ENCODE results near the gene GAA.

GAA gene
- long read RNA-seq, donor 1, partial matches to known transcripts: 5 of 5 reads
- long read RNA-seq, donor 1, other reads (novel, unspliced or antisense): 0 of 5 reads
- long read RNA-seq, donor 2, partial matches to known transcripts: 0 of 2 reads
- long read RNA-seq, donor 2, other reads (novel, unspliced or antisense): 0 of 2 reads
- long read RNA-seq, donor 3, partial matches to known transcripts: 7 of 14 reads
- long read RNA-seq, donor 3, other reads (novel, unspliced or antisense): 0 of 14 reads
- long read RNA-seq, donor 4, partial matches to known transcripts: 15 of 18 reads
- long read RNA-seq, donor 4, other reads (novel, unspliced or antisense): 0 of 18 reads
- long read RNA-seq, donor 5, partial matches to known transcripts: 0 of 6 reads
- long read RNA-seq, donor 5, other reads (novel, unspliced or antisense): 0 of 6 reads
- long read RNA-seq, donor 6, partial matches to known transcripts: 15 of 20 reads
- long read RNA-seq, donor 6, other reads (novel, unspliced or antisense): 0 of 20 reads
- long read RNA-seq, donor 7: 0 reads
- long read RNA-seq, donor 8, transcript GAA-202 (21 exons, 3,549 nt): major isoform, 5 of 18 reads
- long read RNA-seq, donor 8, partial matches to known transcripts: 8 of 18 reads
- long read RNA-seq, donor 8, other reads (novel, unspliced or antisense): 0 of 18 reads

DNA sequence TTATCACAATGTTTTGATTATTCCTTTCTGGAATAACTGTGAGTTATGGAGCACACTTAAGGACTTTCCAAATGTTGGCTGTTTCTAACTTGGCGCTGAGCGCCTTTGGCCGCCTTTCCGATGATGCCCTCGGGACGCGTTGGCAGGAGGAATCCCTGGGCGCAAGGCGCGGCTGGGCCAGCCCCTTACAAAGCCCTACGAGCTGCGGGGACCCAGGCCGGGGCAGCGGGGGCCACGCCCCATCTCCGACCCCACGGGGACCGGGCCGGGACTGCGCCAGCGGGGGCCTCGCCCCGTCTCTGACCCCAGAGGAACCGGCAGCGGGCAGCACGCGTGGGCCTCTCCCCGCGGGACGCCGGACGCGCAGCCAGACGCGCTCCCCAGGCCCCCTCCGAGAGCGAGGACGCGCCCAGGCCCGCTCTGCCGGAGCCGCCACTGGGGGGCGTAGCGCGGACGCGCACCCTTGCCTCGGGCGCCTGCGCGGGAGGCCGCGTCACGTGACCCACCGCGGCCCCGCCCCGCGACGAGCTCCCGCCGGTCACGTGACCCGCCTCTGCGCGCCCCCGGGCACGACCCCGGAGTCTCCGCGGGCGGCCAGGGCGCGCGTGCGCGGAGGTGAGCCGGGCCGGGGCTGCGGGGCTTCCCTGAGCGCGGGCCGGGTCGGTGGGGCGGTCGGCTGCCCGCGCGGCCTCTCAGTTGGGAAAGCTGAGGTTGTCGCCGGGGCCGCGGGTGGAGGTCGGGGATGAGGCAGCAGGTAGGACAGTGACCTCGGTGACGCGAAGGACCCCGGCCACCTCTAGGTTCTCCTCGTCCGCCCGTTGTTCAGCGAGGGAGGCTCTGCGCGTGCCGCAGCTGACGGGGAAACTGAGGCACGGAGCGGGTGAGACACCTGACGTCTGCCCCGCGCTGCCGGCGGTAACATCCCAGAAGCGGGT is at the start of gene GAA:
GAA (plus strand) TSS at position 571 of the 935 bp plus-strand sequence. CDS start 3,006 bp downstream, outside the sequence.
- peak; percentile 97 for DNase-seq

GRCh38 chr17:80051681-80052080 is 49.7 kb upstream of the GAA start:
- no peak for DNase-seq

- no peak for DNase-seq
Measured at GRCh38 chr17:80053102-80053501, 48.3 kb upstream of the GAA start.

DNA sequence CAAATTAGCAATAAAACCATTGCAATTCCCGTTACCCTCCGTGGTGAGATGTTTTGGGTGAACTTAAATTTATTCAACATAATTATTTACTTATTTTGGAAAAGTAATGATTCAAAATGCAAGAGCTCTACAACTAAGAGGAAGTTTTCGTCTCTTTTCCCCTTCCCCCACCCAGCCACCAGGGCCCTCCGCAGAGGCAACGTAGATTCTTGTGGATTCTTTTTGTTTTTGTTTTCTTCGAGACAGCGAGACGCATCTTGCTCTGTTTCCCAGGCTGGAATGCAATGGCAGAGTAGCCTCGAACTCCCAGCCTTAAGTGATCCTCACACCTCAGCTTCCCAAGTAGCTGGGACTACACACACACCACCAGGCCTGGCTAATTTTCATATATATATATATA is 45.8 kb upstream of the GAA start:
- no peak for DNase-seq

GRCh38 chr17:80058311-80058955 is 42.9 kb upstream of the GAA start:
- no peak for DNase-seq

GRCh38 chr17:80060644-80061043 is 40.7 kb upstream of the GAA start:
- no peak for DNase-seq

DNA sequence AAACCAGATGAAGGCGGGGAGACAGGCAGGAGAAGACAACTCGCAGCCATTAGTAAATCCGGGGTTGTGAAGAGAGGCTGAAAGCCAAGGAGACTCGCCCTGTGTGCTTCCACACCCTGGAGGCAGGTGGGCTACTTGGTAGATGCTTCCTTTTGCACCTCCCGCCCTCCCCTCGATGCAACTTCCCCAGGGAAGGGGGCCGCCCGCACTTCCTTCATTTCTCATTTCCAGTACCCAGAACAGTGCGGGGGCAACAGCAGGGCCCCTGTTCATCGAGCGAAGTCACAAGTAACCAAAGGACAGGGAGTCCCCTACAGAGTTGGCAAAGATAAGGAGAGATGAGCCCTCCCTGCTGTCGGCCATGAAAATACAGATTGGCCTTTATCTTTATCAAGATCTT is 40.0 kb upstream of the GAA start:
- no peak for DNase-seq

DNA sequence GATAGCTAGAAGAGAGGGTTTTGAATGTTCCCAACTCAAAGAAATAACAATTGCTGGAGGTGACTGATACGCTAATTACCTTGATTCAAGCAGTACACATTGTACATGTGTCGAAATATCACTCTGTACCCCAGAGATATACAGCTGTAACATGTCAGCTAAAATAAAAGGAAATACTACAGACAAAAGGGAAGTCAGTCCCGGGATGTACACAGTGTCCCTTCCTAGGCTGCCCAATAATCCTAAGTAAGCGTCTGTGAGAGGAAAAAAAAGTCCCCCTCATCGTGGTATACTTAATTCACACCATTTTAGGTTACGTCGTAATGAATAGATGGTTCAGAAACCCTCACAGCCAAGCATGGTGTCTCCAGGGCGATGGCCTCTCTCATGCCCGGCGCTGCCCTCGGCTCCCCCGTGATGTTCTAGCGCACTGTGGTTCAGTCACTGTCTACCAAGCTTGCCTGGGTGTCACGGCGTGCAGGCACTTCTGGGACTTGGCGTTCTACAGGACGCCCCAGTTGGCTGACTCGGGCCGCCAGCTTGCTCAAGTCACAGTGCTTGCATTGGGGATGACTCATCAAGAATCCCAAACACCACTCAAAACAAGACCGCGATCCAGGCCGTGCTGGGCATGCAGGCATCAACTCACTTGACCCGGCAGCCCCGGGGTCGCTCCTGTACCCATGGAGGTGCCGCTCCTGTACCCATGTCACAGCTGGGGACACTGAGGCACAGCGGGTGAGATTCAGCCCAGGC is 37.4 kb upstream of the GAA start:
- DNase-seq: no peak

DNA sequence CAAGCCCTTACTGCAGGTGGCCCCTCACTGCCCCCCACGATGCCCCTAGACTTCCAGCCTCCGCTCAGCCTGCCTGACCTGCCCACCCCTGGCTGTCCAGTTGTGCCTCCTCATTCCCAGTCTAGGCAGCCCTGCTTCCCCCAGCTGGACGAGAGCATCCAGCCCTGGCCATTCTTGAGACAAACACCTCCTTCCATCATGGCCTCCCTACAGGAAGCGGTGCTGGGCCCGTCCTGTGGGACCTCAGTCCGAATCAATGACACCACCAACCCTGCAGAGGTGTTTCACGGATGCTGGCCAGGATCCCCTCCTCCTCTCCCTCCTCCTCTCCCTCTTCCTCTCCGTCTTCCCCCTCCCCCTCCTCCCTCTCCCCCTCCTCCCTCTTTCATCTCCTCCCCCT is 36.7 kb upstream of the GAA start:
- DNase-seq: no peak

DNA sequence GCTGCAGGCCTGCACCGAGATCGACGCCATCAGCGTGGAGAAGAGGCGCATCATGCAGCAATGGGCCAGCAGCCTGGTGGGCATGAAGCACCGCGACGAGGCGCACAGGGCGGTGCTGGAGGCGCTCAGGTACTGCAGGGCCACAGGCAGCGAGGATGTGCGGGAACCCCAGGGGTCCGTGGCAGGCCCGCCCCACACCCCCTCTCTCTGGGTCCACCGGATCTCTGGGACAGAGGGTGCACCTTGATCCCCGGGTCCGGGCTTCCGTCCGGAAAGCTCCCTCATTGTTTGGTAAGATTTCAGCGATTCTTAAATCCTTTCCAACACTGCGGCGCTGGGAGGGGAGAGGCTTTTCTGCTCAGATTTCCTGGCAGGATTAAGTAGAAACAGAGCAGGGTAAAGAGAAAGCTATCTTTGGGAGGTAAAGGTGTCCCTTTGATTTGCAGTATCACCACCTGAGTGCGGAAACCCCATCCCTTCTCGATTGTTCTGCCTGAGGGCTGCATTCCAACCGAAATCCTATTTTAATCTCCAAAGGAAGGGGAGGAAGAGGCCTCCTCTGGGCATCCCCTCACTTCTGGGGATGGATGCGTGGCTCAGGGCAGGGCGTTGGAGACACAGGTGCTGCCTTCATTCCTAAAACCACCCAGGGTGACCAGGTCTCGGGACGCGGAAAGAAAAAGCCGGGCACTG is 35.8 kb upstream of the GAA start:
- DNase-seq: no peak

- no peak for DNase-seq
Measured at GRCh38 chr17:80067393-80067986, 33.9 kb upstream of the GAA start.

DNA sequence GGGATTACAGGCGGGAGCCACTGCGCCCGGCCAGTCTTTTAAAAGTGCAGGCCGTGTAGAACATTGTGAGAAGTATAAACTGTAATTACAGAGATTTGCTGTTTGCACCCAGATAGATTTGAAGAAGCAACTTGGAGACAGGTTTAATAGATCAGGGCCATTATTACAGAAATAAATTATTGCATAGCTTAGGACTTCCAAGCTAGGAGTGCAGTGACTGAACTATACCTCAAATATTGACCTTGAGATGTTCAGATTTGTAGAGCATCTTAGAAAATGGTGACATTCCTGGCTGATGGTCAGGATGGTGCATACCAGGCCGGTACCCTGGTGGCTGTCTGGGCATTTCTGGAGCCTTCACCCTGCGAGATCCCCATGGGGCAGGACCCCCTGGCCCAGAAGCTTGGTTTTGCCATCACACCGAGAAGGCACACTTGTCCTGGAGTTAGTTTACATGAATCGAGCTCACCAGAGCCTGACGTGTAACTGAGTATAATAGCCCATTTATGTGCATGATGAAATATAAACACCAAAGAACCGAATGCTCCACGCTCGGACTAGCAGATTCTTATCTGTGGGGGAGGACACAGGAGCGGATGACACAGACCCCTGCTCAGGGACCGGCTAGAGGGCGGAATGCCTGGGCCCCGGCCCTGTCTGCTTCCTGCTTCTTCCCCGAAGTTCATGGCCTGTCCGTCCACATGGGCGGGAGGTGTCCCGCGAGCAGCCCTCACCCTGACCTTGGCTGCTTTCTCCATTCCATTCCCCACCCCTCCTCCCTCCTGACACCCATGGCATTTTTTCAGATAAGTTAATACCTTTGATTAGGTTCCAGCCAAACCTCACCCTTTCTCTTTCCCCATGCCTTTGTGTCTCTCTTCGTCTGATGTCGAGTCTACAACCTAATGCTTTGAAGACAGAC is 32.8 kb upstream of the GAA start:
- DNase-seq: peak; percentile 65

DNA sequence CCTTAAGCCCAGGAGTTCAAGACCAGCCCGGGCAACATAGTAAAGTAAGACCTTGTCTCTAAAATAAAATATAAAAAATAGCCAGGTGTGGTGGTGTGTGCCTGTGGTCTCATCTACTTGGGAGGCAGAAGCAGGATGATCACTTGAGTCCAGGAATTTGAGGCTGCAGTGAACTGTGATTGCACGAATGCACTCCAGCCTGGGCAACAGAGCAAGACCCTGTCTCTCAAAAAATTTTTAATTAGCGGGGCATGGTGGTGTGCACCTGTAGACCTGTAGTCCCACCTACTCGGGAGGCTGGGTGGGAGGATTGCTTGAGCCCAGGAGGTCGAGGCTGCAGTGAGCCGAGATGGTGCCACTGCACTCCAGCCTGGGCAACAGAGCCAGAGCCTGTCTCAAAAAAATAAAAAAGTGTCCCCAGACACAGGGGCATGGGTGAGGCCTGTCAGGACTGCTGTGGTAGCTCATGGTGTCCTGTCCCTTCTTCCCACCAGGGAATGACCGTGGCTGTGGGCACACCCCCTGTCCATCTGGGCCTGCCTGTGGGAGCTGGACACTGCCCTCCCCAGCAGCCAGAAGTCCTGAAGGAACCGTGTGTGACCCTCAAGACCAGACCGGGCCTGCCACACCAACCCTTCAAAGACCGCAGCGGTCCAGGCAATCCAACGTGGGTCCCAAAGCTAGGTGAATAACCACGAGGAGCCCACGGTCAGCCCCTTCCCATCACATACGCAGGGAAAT is 30.8 kb upstream of the GAA start:
- DNase-seq: no peak

DNA sequence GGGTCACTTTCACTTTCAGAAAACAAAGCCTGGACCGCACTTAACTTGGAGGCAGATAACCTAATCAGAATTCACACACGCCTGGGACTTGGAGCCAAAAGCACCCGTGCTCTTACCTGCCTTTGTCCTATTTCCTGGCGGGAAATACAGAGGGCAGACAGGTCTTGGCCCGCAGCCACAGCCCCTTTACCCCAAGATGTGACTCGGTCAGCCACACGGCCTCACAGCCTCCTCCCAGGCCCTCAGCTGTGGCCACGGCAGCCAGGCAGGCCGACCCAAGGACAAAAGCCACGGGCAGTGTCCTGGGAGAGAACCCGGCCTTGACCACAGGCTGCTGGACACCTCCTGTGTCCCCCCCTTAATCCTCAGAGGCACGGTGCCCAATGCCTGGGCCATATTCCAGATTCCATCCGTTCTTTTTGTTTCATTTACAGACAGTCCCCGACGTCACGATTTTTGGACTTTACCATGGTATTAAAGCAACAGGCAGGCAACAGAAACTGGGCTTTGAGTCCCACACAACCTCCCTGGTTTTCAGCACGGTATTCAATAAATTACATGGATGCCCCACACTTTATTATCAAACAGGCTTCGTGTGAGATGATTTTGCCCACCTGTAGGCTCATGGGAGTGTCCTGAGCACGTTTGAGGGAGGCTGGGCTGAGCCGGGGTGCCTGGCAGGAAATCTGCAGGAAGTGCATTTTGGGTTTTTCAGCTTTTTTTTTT is 30.1 kb upstream of the GAA start:
- DNase-seq: peak; percentile 36

DNA sequence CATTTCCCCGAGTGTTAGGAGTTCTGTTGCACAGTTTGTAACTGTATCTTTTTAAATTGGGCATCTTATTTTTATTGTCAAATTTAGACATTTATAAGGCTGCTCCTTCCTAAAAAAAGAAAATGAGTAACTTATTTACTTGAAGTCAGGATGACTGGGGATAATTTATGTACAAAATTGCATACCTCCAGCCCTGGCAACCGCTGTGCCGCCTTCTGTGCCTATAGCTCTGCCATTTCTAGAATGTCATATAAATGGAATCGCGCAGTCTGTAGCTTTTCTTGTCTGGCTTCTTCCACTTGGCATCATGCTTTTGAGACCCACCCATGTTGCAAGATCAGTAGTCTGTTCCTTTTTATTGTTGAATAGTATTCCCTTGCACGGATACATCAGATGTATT is 29.0 kb upstream of the GAA start:
- DNase-seq: no peak

DNA sequence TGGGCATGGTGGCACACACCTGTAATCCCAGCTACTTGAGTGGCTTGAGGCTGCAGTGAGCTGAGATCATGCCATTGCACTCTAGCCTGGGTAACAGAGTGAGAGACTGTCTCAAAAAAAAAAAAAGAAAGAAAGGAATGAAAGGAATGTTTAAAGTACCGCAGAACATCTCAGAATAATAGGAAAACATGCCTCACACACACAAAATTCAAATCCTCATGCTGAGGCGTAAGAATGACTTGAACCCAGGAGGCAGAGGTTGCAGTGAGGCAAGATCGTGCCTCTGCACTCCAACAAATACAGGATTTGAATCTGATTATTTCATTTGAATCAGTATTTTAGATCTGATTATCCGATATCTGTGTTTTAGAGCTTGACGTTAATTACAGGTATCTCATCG is 21.3 kb upstream of the GAA start:
- DNase-seq: no peak

GRCh38 chr17:80081596-80081995 is 19.8 kb upstream of the GAA start:
- no peak for DNase-seq

All from right kidney (tissue), 9 donors.